Activated CD8-positive, alpha-beta T cell treated with anti-CD3 and anti-CD28 coated beads for 36 hours (primary cell): ENCODE measurements around the gene UTP4. TPM values are rescaled to one million over a fixed set of nuclear protein-coding genes. Genes with fewer than 3 reads are reported as not detected.

ENCODE experiments used
- ATAC-seq: fragments of 200-7000 bp; cut with Tn5 transposase; one replicate; pipeline ENCODE4 v1.10.0; 2021; ENCODE audit warnings: mild to moderate bottlenecking, moderate library complexity
- CTCF ChIA-PET: fragments of 350-600 bp; sonication (Branson Sonifier 250); formaldehyde crosslinking; loops from one replicate; lab custom pipeline; 2021; ENCODE audit warnings: antibody characterized with exemption; lab: Charles Lee
- POLR2A ChIA-PET: fragments of 350-600 bp; sonication (Branson Sonifier 250); formaldehyde crosslinking; loops from one replicate; lab custom pipeline; 2021; ENCODE audit warnings: antibody characterized with exemption; lab: Charles Lee
- DNase-seq: peaks from one replicate; pipeline ENCODE4 v3.0.0-alpha.2; 2020
- H3K27ac Mint-ChIP-seq: one replicate; pipeline ENCODE4 v1.8.0; 2021; ENCODE audit warnings: mild to moderate bottlenecking, mixed read lengths
- H3K27me3 Mint-ChIP-seq: one replicate; pipeline ENCODE4 v1.8.0; 2021; ENCODE audit warnings: mixed read lengths
- H3K36me3 Mint-ChIP-seq: one replicate; pipeline ENCODE4 v1.8.0; 2021; ENCODE audit warnings: low read depth, mixed read lengths
- H3K4me1 Mint-ChIP-seq: one replicate; pipeline ENCODE4 v1.8.0; 2021; ENCODE audit warnings: low read depth, mixed read lengths
- H3K4me3 Mint-ChIP-seq: one replicate; pipeline ENCODE4 v1.8.0; 2021; ENCODE audit warnings: mild to moderate bottlenecking, moderate library complexity, mixed read lengths
- H3K9me3 Mint-ChIP-seq: one replicate; pipeline ENCODE4 v1.8.0; 2021; ENCODE audit warnings: mixed read lengths
- CTCF ChIP-seq: fragments of 200-600 bp; IDR thresholded peaks from one replicate; pipeline ENCODE4 v1.8.0; 2022; ENCODE audit warnings: antibody characterized with exemption, mild to moderate bottlenecking
- intact Hi-C: fragments of 100-400 bp; cut with micrococcal nuclease; formaldehyde crosslinking; loops from one replicate; pipeline ENCODE4 v1.10.0; 2022
- total RNA-seq, 2 experiments: library from RNA; stranded (reverse); gene quantifications; one replicate each; pipeline ENCODE4 v1.2.3, GENCODE V29; 2021

Gene UTP4
- total RNA-seq, 2 experiments from 2014 or later: 112 to 121 TPM

- Mint-ChIP-seq H3K36me3 (peaks cover 60% of the 10 kb centered on the region), H3K27ac (no peak overlapping the region), H3K9me3 (no peaks in the 10 kb centered on the region), H3K27me3 (no peaks in the 10 kb centered on the region), H3K4me3 (no peak overlapping the region), H3K4me1 (peaks cover 29% of the 10 kb centered on the region)
- DNase-seq (no peak), ATAC-seq (no peak)
- intact Hi-C loops: no loop called here
- TF ChIP-seq CTCF: no peak
- POLR2A ChIA-PET: interaction anchor here (1.8 kb wide), 1 partner anchor 24 kb away, joined by 6 read pairs; no protein-coding TSS in a partner anchor
- CTCF ChIA-PET: interaction anchor here (3.3 kb wide), 1 partner anchor 10 kb away, joined by 9 read pairs; no protein-coding TSS in a partner anchor
Observed at GRCh38 chr16:69160192-69160591, 27.7 kb downstream of the UTP4 start.

- ATAC-seq: no peak
- Mint-ChIP-seq H3K27me3 (no peaks in the 10 kb centered on the region), H3K9me3 (no peaks in the 10 kb centered on the region), H3K27ac (peak overlapping the region; percentile 85), H3K4me3 (no peak overlapping the region), H3K4me1 (peaks cover 49% of the 10 kb centered on the region), H3K36me3 (peaks cover 69% of the 10 kb centered on the region)
- no peak for DNase-seq
- intact Hi-C loops: no loop called here
- ChIA-PET CTCF (interaction anchor here (1.0 to 4.0 kb wide), 8 partner anchors 12 to 638 kb away, joined by 3 to 22 read pairs (median 4); no protein-coding TSS in a partner anchor), POLR2A (interaction anchor here (1.0 to 2.7 kb wide), 7 partner anchors 8 to 94 kb away, joined by 3 to 23 read pairs (median 7); partner anchors contain the start of genes CHTF8, SNTB2 and UTP4)
- no peak for TF ChIP-seq CTCF
Observed at GRCh38 chr16:69165584-69165983, 33.1 kb downstream of the UTP4 start.

- ChIA-PET POLR2A (interaction anchor here (0.5 to 2.7 kb wide), 15 partner anchors 9 to 409 kb away, joined by 3 to 23 read pairs (median 4); partner anchors contain the start of genes CHTF8, SNTB2 and UTP4), CTCF (interaction anchor here (0.8 to 4.0 kb wide), 15 partner anchors 9 to 639 kb away, joined by 3 to 22 read pairs (median 4); partner anchors contain the start of genes CHTF8, SNTB2 and UTP4)
- no peak for TF ChIP-seq CTCF
- H3K27me3 Mint-ChIP-seq: no peaks in the 10 kb centered on the region
- DNase-seq (peak; percentile 95), ATAC-seq (peak; percentile 93)
- peaks cover 49% of the 10 kb centered on the region for H3K4me1 Mint-ChIP-seq
- peak overlapping the region; percentile 85 for H3K27ac Mint-ChIP-seq
- no peaks in the 10 kb centered on the region for H3K9me3 Mint-ChIP-seq
- peak overlapping the region; percentile 7 for H3K4me3 Mint-ChIP-seq
- peaks cover 69% of the 10 kb centered on the region for H3K36me3 Mint-ChIP-seq
- intact Hi-C loops: loop anchor here (1.0 kb wide), 1 partner anchor 20 kb away; no protein-coding TSS in a partner anchor
Observed at GRCh38 chr16:69166221-69166833, 33.9 kb downstream of the UTP4 start.

- intact Hi-C loops: loop anchor here (1.0 kb wide), 1 partner anchor 19 kb away; no protein-coding TSS in a partner anchor
- DNase-seq: no peak
- Mint-ChIP-seq H3K27me3 (no peaks in the 10 kb centered on the region), H3K4me3 (peak overlapping the region; percentile 7), H3K9me3 (no peaks in the 10 kb centered on the region), H3K27ac (peak overlapping the region; percentile 85), H3K36me3 (peaks cover 71% of the 10 kb centered on the region), H3K4me1 (peaks cover 49% of the 10 kb centered on the region)
- no peak for TF ChIP-seq CTCF
- CTCF ChIA-PET: interaction anchor here (0.9 to 4.0 kb wide), 12 partner anchors 9 to 136 kb away, joined by 3 to 22 read pairs (median 4); partner anchors contain the start of gene SNTB2
- POLR2A ChIA-PET: interaction anchor here (0.5 to 2.7 kb wide), 18 partner anchors 9 to 410 kb away, joined by 3 to 23 read pairs (median 4); partner anchors contain the start of genes CHTF8, SNTB2 and UTP4
- no peak for ATAC-seq
Observed at GRCh38 chr16:69166946-69167930, 34.8 kb downstream of the UTP4 start.
